ENCODE measurements around the gene NFAM1. TPM values are rescaled to one million over a fixed set of nuclear protein-coding genes. Genes with fewer than 3 reads are reported as not detected.

Gene NFAM1
- total and polyA plus RNA-seq, 2 of the 13 experiments (the other 11 are each of a cell fraction or from before 2014, with no cell fraction given): 0.03 TPM; not detected in 1

DNA sequence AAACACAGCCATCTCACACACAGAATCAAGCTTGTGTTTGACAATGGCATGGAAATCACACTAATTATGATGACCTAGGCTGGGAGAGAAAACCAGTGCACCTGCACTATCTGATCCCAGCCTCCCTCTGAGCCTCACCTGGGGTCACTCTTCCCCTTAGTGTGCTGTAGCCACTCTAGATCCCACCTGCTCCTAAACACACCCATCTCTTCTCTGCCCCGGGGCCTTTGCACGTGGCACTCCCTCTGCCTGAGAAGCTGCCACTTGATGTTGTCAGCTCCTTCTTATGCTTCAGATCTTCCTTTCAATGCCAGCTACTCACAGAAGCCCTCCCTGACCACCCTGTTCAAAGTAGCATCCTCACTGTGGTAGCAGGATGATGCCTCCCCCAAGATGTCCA lies 42.9 kb upstream of the NFAM1 start:
- H3K4me1 ChIP-seq (ENCODE audit: insufficient read depth, low read length): no peaks in the 10 kb centered on the region
- DNase-seq (ENCODE audit: low spot score) (no peak), ATAC-seq (no peak), FAIRE-seq (no peak)
- CTCF ChIA-PET (ENCODE audit: low intra/inter-chr PET ratio, low total read pairs): no interaction called here
- H3K27me3 ChIP-seq (ENCODE audit: control insufficient read depth in 1 of 2, insufficient read depth in 2 of 2, low read length in 2 of 2): no peaks in the 10 kb centered on the region; a peak in 3 of 5 replicates
- WGBS (ENCODE audit: low lambda C conversion rate): 59% methylated on average over 2 of the region's 2 CpGs
- in situ Hi-C loops (cut with HindIII; ENCODE audit: extremely low pct_ligation_motif_present, low pct_unique_long_range_greater_than_20kb): no loop called here
- no peak overlapping the region for H3K4me2 ChIP-seq (ENCODE audit: low read depth, low read length)
- BruUV-seq (replicated peaks): no TSS peak
- H3K27ac ChIP-seq (ENCODE audit: extremely low read length, insufficient read depth, low read length): no peak overlapping the region
- H3K9ac ChIP-seq (ENCODE audit: insufficient read depth, low read depth, low read length): no peak overlapping the region
- no peak overlapping the region for H2AFZ ChIP-seq (ENCODE audit: low read length)
- TF ChIP-seq KLF15 (CRISPR knock-in tag; IDR thresholded peaks at IDR 0.05; ENCODE audit: borderline replicate concordance) (no peak), TAF1 (CRISPR knock-in tag; IDR thresholded peaks at IDR 0.05) (no peak)
- intact Hi-C loops (cut with micrococcal nuclease; ENCODE audit: unreplicated experiment): no loop called here
- no peaks in the 10 kb centered on the region for H4K20me1 ChIP-seq (ENCODE audit: insufficient read depth, low read length)
- no peaks in the 10 kb centered on the region for H3K9me3 ChIP-seq (ENCODE audit: low read length)
- POLR2A ChIA-PET: no interaction called here
- H3K79me2 ChIP-seq (ENCODE audit: insufficient read depth, low read length): no peaks in the 10 kb centered on the region
- H3K36me3 ChIP-seq (replicated peaks in 1 of 2; ENCODE audit: control insufficient read depth in 1 of 2, insufficient read depth in 2 of 2, low read length in 2 of 2): no peaks in the 10 kb centered on the region
- H3K4me3 ChIP-seq (replicated peaks in 1 of 3; ENCODE audit: insufficient read depth in 1 of 3, low read depth in 2 of 3, low read length in 3 of 3): no peak overlapping the region

DNA sequence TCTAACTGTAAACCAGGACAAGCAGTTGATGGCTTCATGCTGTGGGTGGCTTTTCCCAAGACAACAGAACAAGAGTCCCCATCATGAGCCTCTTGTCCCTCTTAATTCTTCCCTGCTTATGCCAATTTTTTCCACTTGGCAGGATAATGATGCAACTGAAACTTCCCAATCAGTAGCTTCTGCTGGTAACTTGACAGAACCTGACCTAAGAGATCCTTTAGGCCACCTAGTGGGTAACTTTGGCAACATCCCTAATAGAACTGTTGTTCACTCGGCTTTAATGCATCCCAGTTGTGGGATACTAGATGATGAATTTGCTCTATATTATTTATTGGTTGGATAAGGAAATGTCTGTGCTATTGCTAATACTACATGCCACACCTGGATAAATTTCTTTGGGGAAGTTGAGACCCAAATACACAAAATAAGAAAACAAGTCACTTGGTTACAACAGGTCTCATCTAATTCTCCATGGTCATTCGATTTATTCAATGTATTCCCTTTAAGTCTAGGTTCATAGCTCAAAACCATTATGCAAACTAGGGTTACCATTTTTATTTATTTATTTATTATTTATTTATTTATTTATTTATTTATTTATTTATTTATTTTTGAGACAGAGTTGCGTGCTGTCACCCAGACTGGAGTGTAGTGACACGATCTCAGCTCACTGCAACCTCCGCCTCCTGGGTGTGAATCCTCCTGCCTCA lies 41.4 kb upstream of the NFAM1 start:
- 57% methylated on average over 5 of the region's 5 CpGs for WGBS (ENCODE audit: low lambda C conversion rate)
- POLR2A ChIA-PET: no interaction called here
- no peaks in the 10 kb centered on the region for H3K9me3 ChIP-seq (ENCODE audit: low read length)
- intact Hi-C loops (cut with micrococcal nuclease; ENCODE audit: unreplicated experiment) (no loop called here), in situ Hi-C loops (cut with HindIII; ENCODE audit: extremely low pct_ligation_motif_present, low pct_unique_long_range_greater_than_20kb) (no loop called here)
- BruUV-seq (replicated peaks): no TSS peak
- no peaks in the 10 kb centered on the region for H4K20me1 ChIP-seq (ENCODE audit: insufficient read depth, low read length)
- DNase-seq (ENCODE audit: low spot score): peak; percentile 53
- H3K9ac ChIP-seq (ENCODE audit: insufficient read depth, low read depth, low read length): no peak overlapping the region
- no peaks in the 10 kb centered on the region for H3K36me3 ChIP-seq (replicated peaks in 1 of 2; ENCODE audit: control insufficient read depth in 1 of 2, insufficient read depth in 2 of 2, low read length in 2 of 2)
- no peak overlapping the region for H3K27ac ChIP-seq (ENCODE audit: extremely low read length, insufficient read depth, low read length)
- ATAC-seq: peak; percentile 79
- CTCF ChIA-PET (ENCODE audit: low intra/inter-chr PET ratio, low total read pairs): interaction anchor here (1.7 kb wide), 1 partner anchor 305 kb away, joined by 7 read pairs; no protein-coding TSS in a partner anchor
- no peak overlapping the region for H2AFZ ChIP-seq (ENCODE audit: low read length)
- H3K79me2 ChIP-seq (ENCODE audit: insufficient read depth, low read length): no peaks in the 10 kb centered on the region
- H3K4me1 ChIP-seq (ENCODE audit: insufficient read depth, low read length): no peaks in the 10 kb centered on the region
- no peak overlapping the region for H3K4me3 ChIP-seq (replicated peaks in 1 of 3; ENCODE audit: insufficient read depth in 1 of 3, low read depth in 2 of 3, low read length in 3 of 3)
- H3K4me2 ChIP-seq (ENCODE audit: low read depth, low read length): no peak overlapping the region
- FAIRE-seq: peak; percentile 72
- H3K27me3 ChIP-seq (ENCODE audit: control insufficient read depth in 1 of 2, insufficient read depth in 2 of 2, low read length in 2 of 2): peaks cover 0 to 4% of the 10 kb centered on the region in 2 experiments; a peak in 3 of 5 replicates
- TF ChIP-seq STAG1 (CRISPR knock-in tag; IDR thresholded peaks at IDR 0.05) (peak; percentile 48), SMC3 (IDR thresholded peaks at IDR 0.05; ENCODE audit: low read length) (peak; percentile 30; the same call in 1 of the 2 replicates)
- TF ChIP-seq, protein P1, sequence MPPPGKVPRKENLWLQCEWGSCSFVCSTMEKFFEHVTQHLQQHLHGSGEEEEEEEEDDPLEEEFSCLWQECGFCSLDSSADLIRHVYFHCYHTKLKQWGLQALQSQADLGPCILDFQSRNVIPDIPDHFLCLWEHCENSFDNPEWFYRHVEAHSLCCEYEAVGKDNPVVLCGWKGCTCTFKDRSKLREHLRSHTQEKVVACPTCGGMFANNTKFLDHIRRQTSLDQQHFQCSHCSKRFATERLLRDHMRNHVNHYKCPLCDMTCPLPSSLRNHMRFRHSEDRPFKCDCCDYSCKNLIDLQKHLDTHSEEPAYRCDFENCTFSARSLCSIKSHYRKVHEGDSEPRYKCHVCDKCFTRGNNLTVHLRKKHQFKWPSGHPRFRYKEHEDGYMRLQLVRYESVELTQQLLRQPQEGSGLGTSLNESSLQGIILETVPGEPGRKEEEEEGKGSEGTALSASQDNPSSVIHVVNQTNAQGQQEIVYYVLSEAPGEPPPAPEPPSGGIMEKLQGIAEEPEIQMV (CRISPR knock-in tag; IDR thresholded peaks at IDR 0.05; ENCODE audit: low read depth): no peak
- TF ChIP-seq, protein P2, sequence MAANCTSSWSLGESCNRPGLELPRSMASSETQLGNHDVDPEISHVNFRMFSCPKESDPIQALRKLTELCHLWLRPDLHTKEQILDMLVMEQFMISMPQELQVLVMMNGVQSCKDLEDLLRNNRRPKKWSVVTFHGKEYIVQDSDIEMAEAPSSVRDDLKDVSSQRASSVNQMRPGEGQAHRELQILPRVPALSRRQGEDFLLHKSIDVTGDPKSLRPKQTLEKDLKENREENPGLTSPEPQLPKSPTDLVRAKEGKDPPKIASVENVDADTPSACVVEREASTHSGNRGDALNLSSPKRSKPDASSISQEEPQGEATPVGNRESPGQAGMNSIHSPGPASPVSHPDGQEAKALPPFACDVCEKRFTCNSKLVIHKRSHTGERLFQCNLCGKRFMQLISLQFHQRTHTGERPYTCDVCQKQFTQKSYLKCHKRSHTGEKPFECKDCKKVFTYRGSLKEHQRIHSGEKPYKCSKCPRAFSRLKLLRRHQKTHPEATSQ (CRISPR knock-in tag; IDR thresholded peaks at IDR 0.05; ENCODE audit: borderline replicate concordance): no peak
- TF ChIP-seq, protein P3, sequence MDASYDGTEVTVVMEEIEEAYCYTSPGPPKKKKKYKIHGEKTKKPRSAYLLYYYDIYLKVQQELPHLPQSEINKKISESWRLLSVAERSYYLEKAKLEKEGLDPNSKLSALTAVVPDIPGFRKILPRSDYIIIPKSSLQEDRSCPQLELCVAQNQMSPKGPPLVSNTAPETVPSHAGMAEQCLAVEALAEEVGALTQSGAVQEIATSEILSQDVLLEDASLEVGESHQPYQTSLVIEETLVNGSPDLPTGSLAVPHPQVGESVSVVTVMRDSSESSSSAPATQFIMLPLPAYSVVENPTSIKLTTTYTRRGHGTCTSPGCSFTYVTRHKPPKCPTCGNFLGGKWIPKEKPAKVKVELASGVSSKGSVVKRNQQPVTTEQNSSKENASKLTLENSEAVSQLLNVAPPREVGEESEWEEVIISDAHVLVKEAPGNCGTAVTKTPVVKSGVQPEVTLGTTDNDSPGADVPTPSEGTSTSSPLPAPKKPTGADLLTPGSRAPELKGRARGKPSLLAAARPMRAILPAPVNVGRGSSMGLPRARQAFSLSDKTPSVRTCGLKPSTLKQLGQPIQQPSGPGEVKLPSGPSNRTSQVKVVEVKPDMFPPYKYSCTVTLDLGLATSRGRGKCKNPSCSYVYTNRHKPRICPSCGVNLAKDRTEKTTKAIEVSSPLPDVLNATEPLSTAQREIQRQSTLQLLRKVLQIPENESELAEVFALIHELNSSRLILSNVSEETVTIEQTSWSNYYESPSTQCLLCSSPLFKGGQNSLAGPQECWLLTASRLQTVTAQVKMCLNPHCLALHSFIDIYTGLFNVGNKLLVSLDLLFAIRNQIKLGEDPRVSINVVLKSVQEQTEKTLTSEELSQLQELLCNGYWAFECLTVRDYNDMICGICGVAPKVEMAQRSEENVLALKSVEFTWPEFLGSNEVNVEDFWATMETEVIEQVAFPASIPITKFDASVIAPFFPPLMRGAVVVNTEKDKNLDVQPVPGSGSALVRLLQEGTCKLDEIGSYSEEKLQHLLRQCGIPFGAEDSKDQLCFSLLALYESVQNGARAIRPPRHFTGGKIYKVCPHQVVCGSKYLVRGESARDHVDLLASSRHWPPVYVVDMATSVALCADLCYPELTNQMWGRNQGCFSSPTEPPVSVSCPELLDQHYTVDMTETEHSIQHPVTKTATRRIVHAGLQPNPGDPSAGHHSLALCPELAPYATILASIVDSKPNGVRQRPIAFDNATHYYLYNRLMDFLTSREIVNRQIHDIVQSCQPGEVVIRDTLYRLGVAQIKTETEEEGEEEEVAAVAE (CRISPR knock-in tag; IDR thresholded peaks at IDR 0.05; ENCODE audit: borderline replicate concordance): no peak
